Type B pancreatic cell (in vitro differentiated cells): ENCODE data around the gene PAMR1. TPM values are rescaled to one million over a fixed set of nuclear protein-coding genes. Genes with fewer than 3 reads are reported as not detected.
A peak's percentile ranks its signal among the peaks of the same experiment; 100 is the strongest.

Source experiments
- DNase-seq: peaks from one replicate; pipeline ENCODE4 v3.0.0; 2021; ENCODE audit warnings: mixed read lengths; ENCODE audit not compliant: unreplicated experiment; ENCODE audit errors: extremely low spot score
- H3K27ac Mint-ChIP-seq: 2 replicates; pipeline ENCODE4 v1.8.0; 2021; ENCODE audit warnings: mild to moderate bottlenecking, mixed read lengths
- H3K27me3 Mint-ChIP-seq: 2 replicates; pipeline ENCODE4 v1.8.0; 2021; ENCODE audit warnings: mixed read lengths
- H3K36me3 Mint-ChIP-seq: 2 replicates; pipeline ENCODE4 v1.8.0; 2021; ENCODE audit warnings: mixed read lengths
- H3K4me1 Mint-ChIP-seq: one replicate; pipeline ENCODE4 v1.8.0; 2021; ENCODE audit warnings: mixed read lengths; ENCODE audit not compliant: unreplicated experiment
- H3K4me3 Mint-ChIP-seq: 2 replicates; pipeline ENCODE4 v1.8.0; 2021; ENCODE audit warnings: mild to moderate bottlenecking, mixed read lengths
- H3K9me3 Mint-ChIP-seq: 2 replicates; pipeline ENCODE4 v1.8.0; 2021; ENCODE audit warnings: mixed read lengths
- total RNA-seq: library from RNA; stranded (reverse); gene quantifications from 2 replicates; pipeline ENCODE4 v1.2.1, GENCODE V29; 2021; ENCODE audit warnings: low replicate concordance
- TF ChIP-seq, protein P1 (sequence below): fragments of 200-600 bp; sonication (generic); conservative IDR thresholded peaks from 2 replicates; pipeline ENCODE4 v1.5.0; 2021; ENCODE audit warnings: antibody characterized with exemption, mild to moderate bottlenecking

PAMR1 gene
- total RNA-seq, 1 donor from 2014 or later = 14.2 TPM

DNA sequence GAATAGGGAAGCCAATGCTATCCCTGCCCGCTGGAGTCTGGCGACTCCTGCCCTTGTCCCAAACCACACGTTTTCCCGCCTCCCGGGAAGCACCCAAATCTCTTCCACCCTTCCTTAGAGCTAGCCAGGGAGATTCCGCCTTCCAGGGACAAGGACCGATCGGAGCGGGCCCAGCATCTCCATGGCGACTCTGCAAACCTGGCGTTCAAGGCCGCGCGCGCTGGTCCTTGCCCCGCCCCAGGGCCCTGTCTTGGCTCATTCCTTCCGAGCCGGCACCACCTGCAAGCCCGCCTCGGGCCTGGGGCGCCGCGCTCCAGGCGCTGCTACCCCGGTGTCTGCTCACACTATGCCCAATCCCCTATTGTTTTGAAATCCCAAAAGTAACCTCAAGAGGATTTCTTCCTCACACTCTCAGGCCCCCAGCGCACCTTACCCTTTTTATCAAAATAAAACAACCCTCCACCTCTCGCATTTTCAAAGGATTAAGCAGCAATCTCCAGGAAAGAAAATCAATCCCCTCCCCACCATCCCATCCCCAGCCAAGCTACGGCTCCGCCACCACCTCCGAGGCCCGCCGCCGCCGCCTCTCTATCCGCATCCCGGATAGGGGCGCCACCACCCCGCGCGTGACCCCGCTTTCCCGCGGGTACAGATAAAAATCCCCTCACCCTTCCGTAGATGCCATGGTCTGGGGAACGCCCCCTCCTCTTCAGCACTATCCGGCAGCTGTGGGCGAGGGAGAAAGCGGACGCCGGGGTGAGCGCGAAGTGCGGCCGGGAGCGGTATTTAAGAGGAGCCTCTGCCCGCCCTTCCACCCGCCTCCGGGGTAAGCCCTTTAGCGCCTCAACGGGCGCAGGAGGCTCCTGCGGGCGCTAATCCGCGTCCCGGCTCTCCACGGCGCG is 106.9 kb downstream of the PAMR1 start:
- Mint-ChIP-seq H3K4me1 (peaks cover 5% of the 10 kb centered on the region), H3K9me3 (no peaks in the 10 kb centered on the region), H3K27me3 (peaks cover 97% of the 10 kb centered on the region), H3K4me3 (peak overlapping the region; percentile 88), H3K27ac (no peak overlapping the region), H3K36me3 (no peaks in the 10 kb centered on the region)
- TF ChIP-seq, protein P1, sequence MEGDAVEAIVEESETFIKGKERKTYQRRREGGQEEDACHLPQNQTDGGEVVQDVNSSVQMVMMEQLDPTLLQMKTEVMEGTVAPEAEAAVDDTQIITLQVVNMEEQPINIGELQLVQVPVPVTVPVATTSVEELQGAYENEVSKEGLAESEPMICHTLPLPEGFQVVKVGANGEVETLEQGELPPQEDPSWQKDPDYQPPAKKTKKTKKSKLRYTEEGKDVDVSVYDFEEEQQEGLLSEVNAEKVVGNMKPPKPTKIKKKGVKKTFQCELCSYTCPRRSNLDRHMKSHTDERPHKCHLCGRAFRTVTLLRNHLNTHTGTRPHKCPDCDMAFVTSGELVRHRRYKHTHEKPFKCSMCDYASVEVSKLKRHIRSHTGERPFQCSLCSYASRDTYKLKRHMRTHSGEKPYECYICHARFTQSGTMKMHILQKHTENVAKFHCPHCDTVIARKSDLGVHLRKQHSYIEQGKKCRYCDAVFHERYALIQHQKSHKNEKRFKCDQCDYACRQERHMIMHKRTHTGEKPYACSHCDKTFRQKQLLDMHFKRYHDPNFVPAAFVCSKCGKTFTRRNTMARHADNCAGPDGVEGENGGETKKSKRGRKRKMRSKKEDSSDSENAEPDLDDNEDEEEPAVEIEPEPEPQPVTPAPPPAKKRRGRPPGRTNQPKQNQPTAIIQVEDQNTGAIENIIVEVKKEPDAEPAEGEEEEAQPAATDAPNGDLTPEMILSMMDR = no peak
- peak; percentile 70 for DNase-seq

DNA sequence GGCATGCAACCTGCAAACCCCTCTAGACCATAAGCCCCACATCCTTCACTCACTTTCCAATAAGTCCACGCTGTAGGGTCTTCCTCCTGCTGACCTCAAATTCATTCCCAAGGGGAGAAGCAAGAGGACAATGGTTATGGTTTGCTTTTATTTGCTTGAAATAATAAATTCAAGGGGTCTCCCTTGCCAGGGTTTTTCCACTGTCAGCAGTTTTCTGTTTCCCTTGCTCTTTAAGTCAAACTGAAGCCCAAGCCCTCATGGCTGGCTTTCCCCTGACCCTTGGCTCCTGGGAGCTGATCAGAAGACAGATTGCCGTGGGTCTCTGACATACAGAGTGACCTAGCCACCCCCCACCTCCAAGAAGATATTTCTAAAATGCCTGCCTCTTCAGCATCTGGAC is 109.9 kb downstream of the PAMR1 start:
- Mint-ChIP-seq H3K27ac (no peak overlapping the region), H3K4me3 (no peak overlapping the region), H3K4me1 (peaks cover 4% of the 10 kb centered on the region), H3K36me3 (no peaks in the 10 kb centered on the region), H3K9me3 (no peaks in the 10 kb centered on the region), H3K27me3 (peaks cover 74% of the 10 kb centered on the region)
- no peak for DNase-seq
- TF ChIP-seq, protein P1 = no peak

DNA sequence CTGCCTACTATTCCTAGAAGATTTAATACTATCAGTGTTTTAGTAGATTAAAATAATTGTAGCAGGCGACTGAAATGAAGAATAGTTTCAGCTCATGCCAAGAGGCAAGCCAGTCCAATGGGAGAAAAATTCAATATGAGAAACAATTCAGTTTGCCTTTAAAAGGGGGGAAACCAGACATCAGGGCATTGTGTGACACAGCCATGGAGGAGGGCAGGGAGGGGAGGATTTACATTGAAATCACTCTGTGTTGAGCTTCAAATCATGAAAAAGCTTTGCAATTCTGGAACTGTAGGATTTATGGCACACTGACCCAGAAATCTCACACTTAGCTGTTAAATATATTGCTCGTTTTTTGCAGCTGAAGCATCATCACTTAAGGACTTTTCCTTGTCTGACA is 110.6 kb downstream of the PAMR1 start:
- no peak overlapping the region for H3K27ac Mint-ChIP-seq
- DNase-seq = no peak
- no peaks in the 10 kb centered on the region for H3K9me3 Mint-ChIP-seq
- H3K4me3 Mint-ChIP-seq = no peak overlapping the region
- no peaks in the 10 kb centered on the region for H3K36me3 Mint-ChIP-seq
- peaks cover 67% of the 10 kb centered on the region for H3K27me3 Mint-ChIP-seq
- TF ChIP-seq, protein P1 = no peak
- no peaks in the 10 kb centered on the region for H3K4me1 Mint-ChIP-seq

DNA sequence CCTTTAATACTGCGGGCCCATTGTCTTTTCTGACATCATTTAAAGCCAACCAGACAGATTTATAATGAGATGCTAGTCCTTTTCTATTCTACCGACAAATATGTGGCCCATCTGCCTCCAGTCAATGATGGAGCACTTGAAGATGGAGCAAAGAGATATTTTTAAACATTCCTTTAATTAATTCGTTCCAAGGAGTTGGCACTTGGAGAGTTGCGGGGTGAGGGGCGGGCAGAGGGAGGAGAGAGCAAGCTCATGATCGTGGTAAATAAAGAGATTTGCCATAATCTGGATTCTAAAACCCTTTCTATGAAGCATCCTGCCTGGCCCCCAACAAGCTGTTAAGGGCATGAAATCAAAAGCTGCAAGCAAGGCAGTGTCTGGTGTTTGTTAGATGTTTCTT is 111.1 kb downstream of the PAMR1 start:
- Mint-ChIP-seq H3K9me3 (no peaks in the 10 kb centered on the region), H3K27ac (no peak overlapping the region), H3K27me3 (peaks cover 62% of the 10 kb centered on the region), H3K4me1 (no peaks in the 10 kb centered on the region), H3K36me3 (no peaks in the 10 kb centered on the region), H3K4me3 (no peak overlapping the region)
- no peak for DNase-seq
- TF ChIP-seq, protein P1 = no peak

DNA sequence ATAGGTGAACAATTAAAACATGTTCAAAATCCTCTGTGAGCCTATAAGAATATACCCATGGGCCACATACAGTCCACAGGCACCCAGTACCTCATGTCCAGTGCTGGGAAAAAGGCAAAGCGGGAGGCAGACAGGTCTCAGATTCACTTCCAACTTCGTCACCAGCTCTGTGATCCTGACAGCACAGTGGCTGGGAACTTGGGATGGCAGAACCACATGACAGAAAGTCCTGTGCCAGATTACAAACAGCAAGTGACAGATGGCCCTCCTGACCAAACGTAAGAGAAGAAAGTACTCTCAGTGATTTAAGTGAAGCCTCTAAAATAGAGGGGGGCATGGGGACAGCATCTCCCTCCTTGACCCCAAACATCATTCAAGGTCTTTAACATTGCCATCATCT is 111.8 kb downstream of the PAMR1 start:
- no peak overlapping the region for H3K27ac Mint-ChIP-seq

More for the DNA sequence above, 111.8 kb downstream of the PAMR1 start:
- Mint-ChIP-seq H3K27me3 (peaks cover 58% of the 10 kb centered on the region), H3K9me3 (no peaks in the 10 kb centered on the region), H3K4me3 (no peak overlapping the region), H3K36me3 (no peaks in the 10 kb centered on the region), H3K4me1 (no peaks in the 10 kb centered on the region)
- no peak for DNase-seq
- TF ChIP-seq, protein P1 = no peak
